Left hindlimb (tissue), 1 donor: ENCODE measurements around the gene SYT15.
A peak's percentile ranks its signal among the peaks of the same experiment; 100 is the strongest.
"Not testable (repeated sequence)": the region's sequence is repeated elsewhere in the genome, so short reads cannot be mapped to it uniquely, and the experiment has no call there.

Source experiments
- DNase-seq: peaks from one replicate; pipeline ENCODE4 v3.0.0-alpha.2; 2018

Gene SYT15

GRCh38 chr10:46557319-46558121 lies 21.4 kb upstream of the SYT15 start:
- no peak for DNase-seq

GRCh38 chr10:46558122-46558391 lies 20.9 kb upstream of the SYT15 start:
- DNase-seq, result peak; percentile 28

GRCh38 chr10:46558392-46559185 lies 20.3 kb upstream of the SYT15 start:
- peak; percentile 12 for DNase-seq

- DNase-seq, result peak; percentile 21
Measured at GRCh38 chr10:46559231-46559671, 19.7 kb upstream of the SYT15 start.

- DNase-seq, result peak; percentile 22
Measured at GRCh38 chr10:46560381-46560780, 18.5 kb upstream of the SYT15 start.

GRCh38 chr10:46560952-46561351 lies 18.0 kb upstream of the SYT15 start:
- DNase-seq, result peak; percentile 7

- DNase-seq, result peak; percentile 66
Measured at GRCh38 chr10:46565591-46566332, 13.2 kb upstream of the SYT15 start.

- DNase-seq, result not testable (repeated sequence)
Measured at GRCh38 chr10:46567151-46567550, 11.8 kb upstream of the SYT15 start.

GRCh38 chr10:46570655-46571054 lies 8.3 kb upstream of the SYT15 start:
- DNase-seq, result not testable (repeated sequence)

GRCh38 chr10:46572765-46573164 lies 6.2 kb upstream of the SYT15 start:
- peak; percentile 27 for DNase-seq

- not testable (repeated sequence) for DNase-seq
Measured at GRCh38 chr10:46573314-46573713, 5.6 kb upstream of the SYT15 start.

- DNase-seq, result peak; percentile 6
Measured at GRCh38 chr10:46573884-46574283, 5.0 kb upstream of the SYT15 start.

- peak; percentile 28 for DNase-seq
Measured at GRCh38 chr10:46577624-46578473, 1.1 kb upstream of the SYT15 start.

- not testable (repeated sequence) for DNase-seq
Measured at GRCh38 chr10:46579378-46579777, 450 bp downstream of the SYT15 start.

GRCh38 chr10:46581997-46582396 lies 3.1 kb downstream of the SYT15 start:
- DNase-seq, result not testable (repeated sequence)

GRCh38 chr10:46582568-46582967 lies 3.6 kb downstream of the SYT15 start:
- DNase-seq, result not testable (repeated sequence)

- DNase-seq, result peak; percentile 8
Measured at GRCh38 chr10:46584196-46584595, 5.3 kb downstream of the SYT15 start.

GRCh38 chr10:46585246-46585645 lies 6.3 kb downstream of the SYT15 start:
- DNase-seq, result not testable (repeated sequence)

- DNase-seq, result not testable (repeated sequence)
Measured at GRCh38 chr10:46587546-46587945, 8.6 kb downstream of the SYT15 start.

GRCh38 chr10:46588221-46588620 lies 9.3 kb downstream of the SYT15 start:
- not testable (repeated sequence) for DNase-seq

- not testable (repeated sequence) for DNase-seq
Measured at GRCh38 chr10:46589589-46589988, 10.7 kb downstream of the SYT15 start.

- not testable (repeated sequence) for DNase-seq
Measured at GRCh38 chr10:46591053-46591452, 12.1 kb downstream of the SYT15 start.
